ENCODE results near the gene TEAD1.

DNA sequence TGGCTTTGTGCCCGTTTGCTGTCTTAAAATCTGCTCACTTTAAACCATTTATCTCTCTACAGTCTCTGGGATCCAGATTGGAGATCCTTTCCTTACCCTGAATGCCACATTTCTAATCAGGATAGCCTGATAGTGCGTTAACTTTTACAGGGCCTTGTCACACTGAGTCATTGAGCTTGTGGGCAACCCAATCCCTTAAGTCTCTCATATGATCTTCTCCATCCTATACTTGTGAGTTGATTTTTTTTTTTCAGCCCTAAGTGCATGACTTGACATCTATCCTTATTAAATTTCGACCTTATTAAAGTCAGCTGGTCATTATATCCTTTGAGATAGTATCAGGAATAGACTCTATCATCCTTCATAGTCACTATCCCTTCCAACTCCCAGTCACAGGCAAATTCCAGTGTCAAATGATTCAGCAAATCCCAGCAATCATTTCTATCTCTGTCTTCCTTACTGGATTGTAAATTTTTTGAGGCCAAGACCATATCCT, 57.7 kb downstream of the TEAD1 start:
- TF ChIP-seq, protein P1, sequence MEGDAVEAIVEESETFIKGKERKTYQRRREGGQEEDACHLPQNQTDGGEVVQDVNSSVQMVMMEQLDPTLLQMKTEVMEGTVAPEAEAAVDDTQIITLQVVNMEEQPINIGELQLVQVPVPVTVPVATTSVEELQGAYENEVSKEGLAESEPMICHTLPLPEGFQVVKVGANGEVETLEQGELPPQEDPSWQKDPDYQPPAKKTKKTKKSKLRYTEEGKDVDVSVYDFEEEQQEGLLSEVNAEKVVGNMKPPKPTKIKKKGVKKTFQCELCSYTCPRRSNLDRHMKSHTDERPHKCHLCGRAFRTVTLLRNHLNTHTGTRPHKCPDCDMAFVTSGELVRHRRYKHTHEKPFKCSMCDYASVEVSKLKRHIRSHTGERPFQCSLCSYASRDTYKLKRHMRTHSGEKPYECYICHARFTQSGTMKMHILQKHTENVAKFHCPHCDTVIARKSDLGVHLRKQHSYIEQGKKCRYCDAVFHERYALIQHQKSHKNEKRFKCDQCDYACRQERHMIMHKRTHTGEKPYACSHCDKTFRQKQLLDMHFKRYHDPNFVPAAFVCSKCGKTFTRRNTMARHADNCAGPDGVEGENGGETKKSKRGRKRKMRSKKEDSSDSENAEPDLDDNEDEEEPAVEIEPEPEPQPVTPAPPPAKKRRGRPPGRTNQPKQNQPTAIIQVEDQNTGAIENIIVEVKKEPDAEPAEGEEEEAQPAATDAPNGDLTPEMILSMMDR (IDR thresholded peaks at IDR 0.05; ENCODE audit: extremely low read depth in 1 of 2, insufficient read depth in 1 of 2, low read depth in 1 of 2, low read length in 2 of 2): no peak
- no peak for TF ChIP-seq POLR2A (IDR thresholded peaks at IDR 0.05; ENCODE audit: low read depth, low read length)
